HG03521 (cell line): Measurements from ENCODE around the gene CYBA.

Experiments used
- ATAC-seq: cut with Tn5 transposase; IDR thresholded peaks from one replicate; pipeline ENCODE4 v1.9.1; 2021; ENCODE audit warnings: mild to moderate bottlenecking, moderate library complexity; ENCODE audit not compliant: unreplicated experiment

The CYBA gene

GRCh38 chr16:88595101-88595500, 55.8 kb downstream of the CYBA start:
- no peak for ATAC-seq

GRCh38 chr16:88593910-88594309, 56.9 kb downstream of the CYBA start:
- ATAC-seq, result no peak

- ATAC-seq, result no peak
Observed at GRCh38 chr16:88593489-88593888, 57.4 kb downstream of the CYBA start.
